Measurements from ENCODE around the gene WDR11. TPM values are rescaled to one million over a fixed set of nuclear protein-coding genes. Genes with fewer than 3 reads are reported as not detected.

WDR11 gene
- polyA plus RNA-seq, 1 experiment = 68.2 TPM

DNA sequence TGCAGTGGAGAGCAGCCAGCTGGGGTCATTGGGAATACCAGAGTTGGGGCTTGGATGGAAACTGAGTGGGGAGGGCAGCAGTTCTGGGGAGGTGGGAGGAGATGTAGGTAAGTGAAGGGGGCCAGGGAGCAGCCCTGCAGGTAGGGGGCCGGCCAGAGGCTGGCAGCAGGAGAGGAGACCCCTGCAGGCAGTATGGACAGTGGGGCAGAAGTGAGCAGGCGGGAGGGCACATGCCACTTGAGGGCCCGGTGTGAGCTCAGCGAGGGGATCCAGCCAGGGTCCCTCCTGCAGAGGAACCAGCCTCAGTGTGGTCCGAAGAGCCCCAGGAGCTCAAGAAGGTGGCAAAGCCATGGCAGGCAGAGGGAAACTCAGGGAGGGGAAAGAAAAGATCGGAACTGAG lies 75.4 kb downstream of the WDR11 start:
- ChIA-PET POLR2A (no interaction called here), CTCF (interaction anchor here (1.7 kb wide), 1 partner anchor 16 kb away, joined by 5 read pairs; no protein-coding TSS in a partner anchor)
- TF ChIP-seq, protein P1, sequence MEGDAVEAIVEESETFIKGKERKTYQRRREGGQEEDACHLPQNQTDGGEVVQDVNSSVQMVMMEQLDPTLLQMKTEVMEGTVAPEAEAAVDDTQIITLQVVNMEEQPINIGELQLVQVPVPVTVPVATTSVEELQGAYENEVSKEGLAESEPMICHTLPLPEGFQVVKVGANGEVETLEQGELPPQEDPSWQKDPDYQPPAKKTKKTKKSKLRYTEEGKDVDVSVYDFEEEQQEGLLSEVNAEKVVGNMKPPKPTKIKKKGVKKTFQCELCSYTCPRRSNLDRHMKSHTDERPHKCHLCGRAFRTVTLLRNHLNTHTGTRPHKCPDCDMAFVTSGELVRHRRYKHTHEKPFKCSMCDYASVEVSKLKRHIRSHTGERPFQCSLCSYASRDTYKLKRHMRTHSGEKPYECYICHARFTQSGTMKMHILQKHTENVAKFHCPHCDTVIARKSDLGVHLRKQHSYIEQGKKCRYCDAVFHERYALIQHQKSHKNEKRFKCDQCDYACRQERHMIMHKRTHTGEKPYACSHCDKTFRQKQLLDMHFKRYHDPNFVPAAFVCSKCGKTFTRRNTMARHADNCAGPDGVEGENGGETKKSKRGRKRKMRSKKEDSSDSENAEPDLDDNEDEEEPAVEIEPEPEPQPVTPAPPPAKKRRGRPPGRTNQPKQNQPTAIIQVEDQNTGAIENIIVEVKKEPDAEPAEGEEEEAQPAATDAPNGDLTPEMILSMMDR (IDR thresholded peaks at IDR 0.05; ENCODE audit: insufficient read depth, low read depth, low read length) = no peak
- DNase-seq (ENCODE audit: low read depth) = no peak
- Histone ChIP-seq H3K36me3 (ENCODE audit: control insufficient read depth, insufficient read depth, low read length) (no peaks in the 10 kb centered on the region), H3K4me3 (ENCODE audit: low read depth, low read length) (no peak overlapping the region), H3K27me3 (ENCODE audit: control insufficient read depth, insufficient read depth, low read length) (no peaks in the 10 kb centered on the region)

DNA sequence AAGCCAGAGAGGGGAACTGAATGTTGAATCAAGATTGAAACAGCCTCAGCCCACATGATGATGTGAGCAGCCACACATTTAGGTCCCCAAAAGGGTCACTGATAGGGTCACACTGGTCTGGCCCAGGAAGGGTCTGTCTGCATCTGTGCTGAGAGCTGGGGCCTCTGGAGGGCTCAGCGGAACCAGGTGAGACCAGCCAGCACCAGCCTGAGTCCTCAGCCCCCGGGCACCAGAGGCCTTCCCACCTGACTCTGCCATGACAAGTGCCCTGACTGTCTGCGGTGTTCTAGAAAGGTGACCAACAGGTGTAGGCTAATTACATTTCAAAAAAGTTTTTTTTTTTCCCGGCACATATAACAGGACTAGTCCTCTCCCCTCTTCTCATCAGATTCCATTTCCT lies 76.2 kb downstream of the WDR11 start:
- Histone ChIP-seq H3K27me3 (ENCODE audit: control insufficient read depth, insufficient read depth, low read length) (no peaks in the 10 kb centered on the region), H3K4me3 (ENCODE audit: low read depth, low read length) (no peak overlapping the region), H3K36me3 (ENCODE audit: control insufficient read depth, insufficient read depth, low read length) (no peaks in the 10 kb centered on the region)
- TF ChIP-seq, protein P1 (IDR thresholded peaks at IDR 0.05; ENCODE audit: insufficient read depth, low read depth, low read length) = no peak
- DNase-seq (ENCODE audit: low read depth) = no peak
- ChIA-PET POLR2A (no interaction called here), CTCF (interaction anchor here (1.7 kb wide), 1 partner anchor 16 kb away, joined by 5 read pairs; no protein-coding TSS in a partner anchor)

DNA sequence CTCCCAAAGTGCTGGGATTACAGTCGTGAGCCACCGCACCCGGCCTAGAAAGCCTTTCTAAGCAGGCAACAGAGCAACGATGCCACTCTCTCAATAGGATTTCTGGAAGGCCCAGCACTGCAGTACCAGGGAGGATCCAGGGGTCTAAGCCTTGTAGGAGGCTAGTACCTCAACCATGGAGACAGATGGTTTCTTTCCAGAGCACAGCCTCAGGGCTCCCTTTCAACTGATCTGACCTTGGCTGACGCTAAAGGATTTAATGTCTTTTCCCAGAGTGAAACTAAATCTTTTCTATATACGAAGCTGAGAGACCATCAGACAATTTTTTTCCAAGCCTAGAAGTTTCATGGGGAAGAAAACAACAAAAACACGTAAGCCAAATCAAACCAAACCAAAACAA lies 78.0 kb downstream of the WDR11 start:
- H3K36me3 ChIP-seq (ENCODE audit: control insufficient read depth, insufficient read depth, low read length) = no peaks in the 10 kb centered on the region
- TF ChIP-seq, protein P1 (IDR thresholded peaks at IDR 0.05; ENCODE audit: insufficient read depth, low read depth, low read length) = no peak
- CTCF ChIA-PET = no interaction called here
- H3K27me3 ChIP-seq (ENCODE audit: control insufficient read depth, insufficient read depth, low read length) = no peaks in the 10 kb centered on the region
- POLR2A ChIA-PET = no interaction called here
- no peak overlapping the region for H3K4me3 ChIP-seq (ENCODE audit: low read depth, low read length)
- no peak for DNase-seq (ENCODE audit: low read depth)

DNA sequence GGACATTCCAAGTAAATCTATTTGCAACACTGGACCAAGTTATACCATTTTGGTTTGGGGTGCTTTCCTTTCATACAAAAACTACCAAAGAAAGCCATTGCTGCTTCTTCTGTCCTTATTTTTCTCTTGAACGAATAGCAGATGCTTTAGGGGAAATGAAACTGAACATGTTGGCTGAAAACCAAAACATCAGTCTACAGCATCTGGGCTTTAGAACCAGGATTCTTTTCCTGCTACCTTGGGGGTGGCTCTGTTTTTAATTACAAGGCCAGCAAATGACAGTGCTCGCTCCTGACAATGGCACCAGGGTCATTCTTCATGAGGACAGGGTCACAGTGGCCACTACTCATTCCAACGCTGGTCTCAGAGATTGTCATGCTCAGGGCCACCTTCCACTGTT lies 80.3 kb downstream of the WDR11 start:
- Histone ChIP-seq H3K27me3 (ENCODE audit: control insufficient read depth, insufficient read depth, low read length) (no peaks in the 10 kb centered on the region), H3K36me3 (ENCODE audit: control insufficient read depth, insufficient read depth, low read length) (no peaks in the 10 kb centered on the region), H3K4me3 (ENCODE audit: low read depth, low read length) (no peak overlapping the region)
- DNase-seq (ENCODE audit: low read depth) = no peak
- ChIA-PET CTCF (interaction anchor here (0.8 kb wide), 1 partner anchor 12 kb away, joined by 4 read pairs; no protein-coding TSS in a partner anchor), POLR2A (no interaction called here)
- TF ChIP-seq, protein P1 (IDR thresholded peaks at IDR 0.05; ENCODE audit: insufficient read depth, low read depth, low read length) = no peak

DNA sequence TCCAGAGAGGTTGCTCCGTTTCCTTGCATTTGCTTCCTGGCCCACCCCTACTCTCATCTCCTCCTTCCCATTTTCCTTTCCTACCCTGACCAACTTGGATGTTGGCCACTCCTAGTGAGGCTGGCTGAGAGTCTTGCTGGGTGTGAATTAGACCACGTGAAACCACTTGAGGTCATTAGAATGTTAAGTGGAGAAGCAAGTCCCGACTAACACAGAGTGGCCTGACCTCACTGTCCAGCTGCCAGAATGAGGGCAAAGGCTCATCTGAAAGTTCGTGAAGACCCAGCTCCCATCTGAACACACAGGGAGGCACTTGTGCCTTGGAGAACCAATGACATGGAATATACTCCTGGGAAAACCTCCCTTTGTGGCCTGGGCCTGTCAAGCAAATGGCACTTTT lies 80.8 kb downstream of the WDR11 start:
- CTCF ChIA-PET = interaction anchor here (0.8 kb wide), 1 partner anchor 11 kb away, joined by 4 read pairs; no protein-coding TSS in a partner anchor
- no peak for DNase-seq (ENCODE audit: low read depth)
- POLR2A ChIA-PET = no interaction called here

More for the DNA sequence above, 80.8 kb downstream of the WDR11 start:
- Histone ChIP-seq H3K4me3 (ENCODE audit: low read depth, low read length) (no peak overlapping the region), H3K36me3 (ENCODE audit: control insufficient read depth, insufficient read depth, low read length) (no peaks in the 10 kb centered on the region), H3K27me3 (ENCODE audit: control insufficient read depth, insufficient read depth, low read length) (no peaks in the 10 kb centered on the region)
- TF ChIP-seq, protein P1 (IDR thresholded peaks at IDR 0.05; ENCODE audit: insufficient read depth, low read depth, low read length) = no peak
